NCI-H1105 treated with DMSO at 0.1 percent for 48 hours (cell line): ENCODE measurements around the gene RSPO4.

Experiments used
- DNase-seq: peaks from one replicate; lab custom pipeline; 2025; lab: John Stamatoyannopoulos, UW

Gene RSPO4

DNA sequence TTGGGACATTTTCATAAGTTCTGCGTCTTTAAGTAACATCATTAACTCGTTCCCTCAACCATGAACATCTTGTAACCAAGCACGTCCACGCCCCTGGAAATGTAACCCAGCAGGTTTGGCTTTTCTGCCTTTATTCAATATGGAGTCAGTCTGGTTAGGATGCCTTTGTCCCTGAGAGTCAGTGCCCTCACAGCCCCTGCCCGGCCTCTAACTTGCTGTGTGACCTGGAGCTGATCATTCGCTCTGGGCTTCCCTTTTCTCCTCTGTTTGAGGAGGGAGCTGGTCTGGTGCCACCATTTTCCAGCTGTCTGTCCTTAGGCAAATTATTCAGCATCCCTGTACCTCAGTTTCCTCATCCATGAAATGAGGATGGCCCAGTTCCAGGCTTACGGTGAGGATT is 59.5 kb downstream of the RSPO4 start:
- DNase-seq: no peak

GRCh38 chr20:940926-941325 is 61.2 kb downstream of the RSPO4 start:
- DNase-seq: no peak

DNA sequence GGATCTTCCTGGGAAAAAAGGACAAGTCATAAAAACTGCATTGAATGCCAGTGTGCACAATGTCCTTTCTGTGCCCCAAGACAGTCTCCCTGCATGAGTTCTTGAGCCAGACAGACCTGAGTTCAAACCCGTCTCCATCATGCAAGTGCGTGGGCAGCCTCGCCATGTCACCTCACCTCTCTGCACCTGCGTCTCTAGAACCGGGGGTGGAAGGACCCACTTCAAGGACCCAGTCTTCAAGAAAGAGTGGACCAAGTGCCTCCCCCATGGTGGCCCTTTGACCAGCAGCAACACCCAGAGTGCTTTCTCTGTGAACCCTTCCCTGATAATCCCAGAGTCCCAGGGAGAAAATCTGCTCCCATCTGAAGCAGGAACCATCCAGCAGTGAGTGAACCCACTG is 62.5 kb downstream of the RSPO4 start:
- no peak for DNase-seq

DNA sequence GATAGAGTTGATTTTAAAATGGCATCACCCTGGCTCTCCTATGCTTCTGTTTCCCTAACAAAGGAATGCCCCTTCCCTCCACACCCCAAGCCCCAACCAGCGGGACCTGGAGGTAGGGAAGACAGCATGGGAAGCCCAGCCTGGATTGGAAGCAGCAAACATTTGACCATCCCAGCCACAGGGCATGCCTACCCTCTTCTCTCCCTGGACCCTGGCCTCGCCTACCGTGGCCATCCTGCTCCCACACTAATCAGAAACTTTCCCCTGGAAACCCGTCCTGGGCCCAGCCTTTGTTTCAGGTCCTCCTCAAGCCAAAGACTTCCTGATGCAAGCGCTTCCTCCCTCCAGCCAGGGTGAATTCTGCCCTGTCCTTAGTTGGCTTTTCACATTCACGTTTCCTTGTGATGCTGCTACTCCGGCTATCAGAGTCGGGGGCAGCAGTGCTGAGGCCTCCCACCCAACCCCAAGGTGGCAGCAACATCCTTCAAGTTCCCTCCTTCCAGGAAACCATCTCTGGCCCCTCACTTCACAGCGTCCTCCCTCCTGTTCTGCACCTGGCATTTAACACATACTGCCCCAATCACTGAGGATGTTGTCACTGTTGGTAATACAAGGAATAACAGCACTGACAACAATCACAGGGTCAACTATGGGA is 67.8 kb downstream of the RSPO4 start:
- no peak for DNase-seq

- DNase-seq: no peak
Measured at GRCh38 chr20:933029-933428, 69.1 kb downstream of the RSPO4 start.

DNA sequence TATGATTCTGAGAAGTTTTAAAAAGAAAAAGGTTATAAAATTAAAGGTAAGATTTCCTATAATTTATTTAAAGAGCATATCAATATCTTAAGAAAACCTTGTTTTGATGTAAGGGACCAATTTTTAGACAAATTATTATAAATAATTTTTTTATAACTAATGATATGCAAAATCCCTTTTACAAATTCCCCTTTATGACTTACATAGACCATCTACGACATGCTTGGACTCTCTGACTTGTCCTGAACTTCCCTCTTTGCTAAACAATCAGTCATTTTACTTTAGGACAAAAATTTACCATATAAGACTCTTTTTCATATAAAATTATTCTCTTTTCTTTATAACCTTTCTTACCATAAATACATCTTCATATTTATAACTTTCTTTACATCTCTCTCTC is 70.7 kb downstream of the RSPO4 start:
- DNase-seq: no peak

DNA sequence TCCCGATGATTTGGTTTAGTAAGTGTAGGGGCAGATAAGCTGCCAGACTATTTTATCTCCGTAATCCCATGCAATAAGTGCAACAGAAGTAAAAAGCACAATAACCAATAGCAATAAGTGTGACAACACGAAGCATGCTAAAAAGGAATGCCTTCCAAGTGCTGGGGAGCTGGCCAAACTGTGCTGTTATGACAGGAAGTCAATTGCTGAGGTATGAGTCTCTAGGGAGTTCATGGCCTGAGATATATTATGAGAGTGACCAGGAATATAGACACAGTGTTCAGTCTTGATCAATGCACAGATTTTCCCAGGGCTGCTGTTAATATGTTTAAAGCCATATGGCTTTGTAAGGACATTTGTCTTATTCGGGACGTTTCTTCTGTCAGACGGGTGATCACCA is 75.4 kb downstream of the RSPO4 start:
- no peak for DNase-seq

DNA sequence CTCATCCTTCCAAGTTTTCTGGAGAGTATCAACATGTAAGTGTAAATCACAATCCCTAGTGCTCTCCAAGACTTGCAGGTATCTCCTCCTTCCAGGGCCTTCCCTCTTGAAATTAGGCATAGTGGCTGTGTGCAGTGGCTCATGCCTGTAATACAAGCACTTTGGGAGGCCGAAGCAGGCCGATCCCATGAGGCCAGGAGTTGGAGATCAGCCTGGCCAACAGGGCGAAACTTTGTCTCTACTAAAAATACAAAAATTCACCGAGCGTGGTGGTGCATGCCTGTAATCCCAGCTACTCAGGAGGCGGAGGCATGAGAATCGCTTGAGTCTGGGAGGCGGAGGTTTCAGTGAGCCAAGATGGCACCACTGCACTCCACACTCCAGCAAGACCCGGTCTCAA is 76.6 kb downstream of the RSPO4 start:
- DNase-seq: no peak

- DNase-seq: no peak
Measured at GRCh38 chr20:924639-925038, 77.5 kb downstream of the RSPO4 start.

DNA sequence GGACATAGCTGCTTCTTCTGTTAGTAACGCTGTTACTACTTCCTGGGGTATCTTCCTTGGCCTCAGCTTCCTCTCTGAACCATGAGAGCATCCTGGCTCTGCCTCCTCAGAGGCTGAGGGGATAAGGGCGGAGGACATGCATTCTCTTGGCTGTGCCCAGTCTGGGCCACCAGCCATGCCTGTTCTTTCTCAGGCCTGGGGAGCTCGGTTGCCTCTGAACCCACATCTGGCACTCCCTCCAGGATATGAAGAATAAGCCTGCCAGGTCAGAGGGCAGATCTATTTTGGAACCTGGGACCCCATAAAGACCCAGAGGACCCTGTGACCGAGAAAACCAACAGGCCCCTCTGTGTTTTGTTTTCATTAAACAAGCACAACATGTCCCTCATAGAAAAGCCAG is 79.3 kb downstream of the RSPO4 start:
- DNase-seq: no peak

GRCh38 chr20:921068-921467 is 81.0 kb downstream of the RSPO4 start:
- DNase-seq: no peak

DNA sequence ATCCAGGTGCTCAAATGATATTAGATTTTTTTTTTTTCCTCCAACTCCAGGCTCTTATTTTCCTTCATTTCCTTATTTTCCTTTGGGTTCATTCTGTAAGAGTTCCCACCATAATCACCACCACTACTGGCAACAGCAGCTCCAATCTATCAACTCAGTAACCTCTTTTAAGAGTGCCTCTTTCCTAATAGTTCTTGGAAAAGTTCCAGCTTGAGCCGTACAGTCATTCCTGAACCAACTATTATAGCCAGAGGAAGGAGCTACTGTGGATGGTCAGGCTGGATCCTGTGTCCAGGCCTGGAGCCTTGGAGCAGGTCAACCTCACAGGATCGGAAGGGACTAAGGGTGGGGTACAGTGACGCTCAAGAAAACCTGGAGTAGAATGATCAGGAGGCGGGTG is 81.8 kb downstream of the RSPO4 start:
- DNase-seq: no peak

GRCh38 chr20:919491-919916 is 82.6 kb downstream of the RSPO4 start:
- no peak for DNase-seq

GRCh38 chr20:917416-917815 is 84.7 kb downstream of the RSPO4 start:
- DNase-seq: no peak

DNA sequence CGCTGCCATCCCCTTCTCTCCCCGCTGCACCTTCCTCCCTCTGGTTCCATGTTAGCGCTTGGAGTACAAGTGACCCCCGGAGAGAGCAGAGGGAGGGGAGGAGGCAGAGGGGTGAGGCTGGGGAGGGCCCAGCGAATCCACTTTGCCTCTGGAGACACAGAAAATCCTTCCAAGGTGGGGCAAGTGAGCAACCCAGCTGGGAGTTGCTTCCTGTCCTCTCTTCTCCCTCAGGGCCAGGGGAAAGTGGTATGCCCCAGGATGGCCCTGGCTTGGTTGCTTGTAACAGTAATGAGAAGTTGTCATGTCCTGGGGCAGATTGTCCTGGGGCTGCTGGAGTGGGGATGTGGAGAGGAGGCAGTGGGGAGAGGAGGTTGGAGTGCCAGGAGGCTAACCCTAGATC is 85.3 kb downstream of the RSPO4 start:
- no peak for DNase-seq

- no peak for DNase-seq
Measured at GRCh38 chr20:916125-916799, 85.8 kb downstream of the RSPO4 start, which contains the start of gene ANGPT4. Gene ANGPT4 (minus strand): TSS chr20:916334. CDS start chr20:916214, 120 bp downstream.

DNA sequence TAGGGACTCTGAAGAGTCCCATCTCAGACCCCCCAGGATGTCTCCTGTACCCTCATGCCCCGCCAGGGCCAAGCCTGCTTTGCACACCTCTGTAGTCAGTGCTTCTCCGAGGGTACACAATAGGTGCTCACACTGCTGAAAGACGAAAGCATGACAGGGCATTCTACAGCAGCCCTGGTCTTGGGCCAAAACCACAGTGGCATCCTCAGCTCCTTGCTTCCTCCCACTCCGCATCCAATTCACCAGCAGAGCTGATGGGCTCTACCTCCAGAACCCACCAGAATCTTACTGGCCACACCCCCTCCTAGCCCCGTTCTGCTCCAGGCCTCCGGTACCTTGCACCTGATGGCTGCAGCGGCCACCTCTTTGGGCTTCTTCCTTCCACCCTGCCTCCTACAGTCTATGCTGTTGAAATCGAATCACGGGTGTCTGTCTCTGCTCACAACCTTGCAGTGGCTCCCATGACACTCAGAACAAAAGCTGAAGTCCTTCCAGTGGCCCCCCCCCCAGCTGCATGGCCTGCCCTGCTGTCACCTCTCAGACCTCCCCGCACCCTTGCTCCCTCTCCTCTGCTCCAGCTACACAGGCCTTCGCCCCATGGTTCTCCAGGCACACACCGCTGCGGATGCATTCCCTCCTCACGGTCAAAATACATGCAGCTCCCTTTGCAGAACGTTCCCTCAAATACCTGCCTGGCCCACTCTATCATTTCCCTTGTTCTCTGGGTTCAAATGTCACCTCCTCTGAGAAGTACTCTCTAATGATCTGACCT is 87.2 kb downstream of the RSPO4 start:
- no peak for DNase-seq

- no peak for DNase-seq
Measured at GRCh38 chr20:913306-913849, 88.7 kb downstream of the RSPO4 start.

DNA sequence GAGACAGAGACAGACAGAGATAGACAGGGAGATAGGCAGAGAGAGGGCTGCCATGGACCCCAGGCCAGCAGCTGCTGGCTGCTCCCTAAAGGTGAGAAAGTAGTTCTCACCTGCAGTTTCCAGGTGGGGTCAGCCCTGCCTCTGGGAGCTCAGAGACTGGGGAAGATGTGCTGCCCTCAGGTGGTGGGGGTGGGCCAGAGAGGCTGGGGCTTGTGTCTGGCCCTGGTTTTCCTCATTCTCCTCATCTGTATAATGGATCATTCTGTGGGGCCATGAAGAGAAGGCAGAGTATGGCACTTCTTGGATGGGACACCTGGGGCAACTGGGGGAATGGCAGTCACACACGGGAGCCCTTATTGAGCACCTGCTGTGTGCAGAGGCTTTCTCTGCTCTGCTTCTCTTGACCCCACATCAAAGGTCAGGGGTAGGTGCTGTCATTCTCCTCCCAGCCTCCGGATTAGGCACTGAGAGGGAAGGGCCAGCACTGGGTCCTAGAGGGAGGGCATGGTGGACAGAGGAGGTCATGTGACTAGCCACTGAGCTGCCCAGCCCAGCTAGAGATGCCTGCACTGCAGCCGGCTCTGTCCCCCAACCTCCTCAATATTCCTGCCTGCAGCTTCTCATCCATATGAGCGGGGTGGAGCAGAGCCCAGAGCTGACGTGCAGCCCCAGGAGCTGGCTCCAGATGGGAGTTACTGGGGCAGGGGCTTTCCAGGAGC is 90.1 kb downstream of the RSPO4 start:
- no peak for DNase-seq

DNA sequence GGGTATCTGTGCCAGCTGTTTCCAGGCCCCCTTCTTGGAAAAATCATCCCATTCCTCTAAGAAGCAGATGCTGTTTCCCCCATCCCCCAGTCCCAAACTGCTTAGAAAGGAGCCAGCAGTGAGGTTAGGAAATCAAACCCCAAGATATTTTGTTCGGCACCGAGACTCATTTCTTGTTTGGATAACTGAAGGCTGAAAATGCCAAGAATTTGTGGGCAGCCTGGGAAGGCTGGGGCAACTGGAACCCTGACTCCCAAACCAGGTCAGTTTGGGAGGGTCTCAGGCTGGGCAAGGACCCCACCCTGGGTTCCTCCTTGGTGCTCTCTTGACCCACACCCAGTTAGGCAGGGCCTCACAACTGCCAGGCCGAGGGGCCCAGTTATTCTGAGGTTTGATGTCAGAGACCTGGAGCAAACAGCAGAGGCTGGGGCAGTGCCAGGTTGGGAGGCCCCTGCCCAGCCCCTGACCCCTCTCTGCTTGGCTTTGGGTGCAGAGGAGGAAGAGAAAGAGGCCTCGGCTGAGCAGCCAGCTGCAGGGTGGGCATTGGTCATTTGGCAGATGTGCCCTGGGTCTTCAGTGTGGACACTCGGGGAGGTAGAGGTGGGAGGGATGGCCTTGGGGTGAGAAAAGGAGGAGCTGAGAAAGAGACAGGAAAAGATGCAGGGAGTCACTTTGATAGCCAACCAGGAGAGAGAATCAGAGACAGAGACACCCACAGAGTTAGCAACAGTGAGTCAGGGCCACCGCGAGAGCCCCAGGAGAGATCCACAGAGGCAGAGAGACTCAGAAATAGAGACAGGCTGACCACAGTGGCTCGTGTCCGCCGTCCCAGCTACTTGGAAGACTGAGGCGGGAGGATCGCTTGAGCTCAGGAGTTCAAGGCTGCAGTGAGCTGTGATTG is 91.0 kb downstream of the RSPO4 start:
- no peak for DNase-seq
